GM21528 (cell line): ENCODE results near the gene ACSF3.
"Not testable (repeated sequence)": the region's sequence is repeated elsewhere in the genome, so short reads cannot be mapped to it uniquely, and the experiment has no call there.

ENCODE experiments used
- ATAC-seq: cut with Tn5 transposase; IDR thresholded peaks from one replicate; pipeline ENCODE4 v1.9.1; 2021; ENCODE audit warnings: mild to moderate bottlenecking, moderate library complexity; ENCODE audit not compliant: unreplicated experiment, low FRiP score

Gene ACSF3

DNA sequence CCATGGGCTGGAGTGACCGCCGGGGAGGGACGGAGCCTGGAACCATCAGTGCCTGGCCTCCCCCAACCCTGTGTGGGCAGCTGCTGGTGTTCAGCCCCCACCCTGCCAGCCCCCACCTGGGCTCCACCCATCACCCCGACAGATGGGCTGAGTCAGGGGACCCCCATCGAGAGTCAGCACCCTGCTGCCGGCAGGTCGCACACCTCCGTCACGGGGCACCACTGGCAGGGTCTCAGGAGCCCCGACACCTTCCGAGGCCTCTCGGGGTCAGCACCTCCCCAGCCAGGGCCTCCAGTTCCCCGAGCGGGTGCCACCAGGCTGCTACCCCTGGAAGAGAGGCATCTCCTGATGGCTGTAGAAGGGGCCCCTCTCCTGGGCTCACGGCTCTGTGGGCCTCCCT lies 38.3 kb upstream of the ACSF3 start:
- no peak for ATAC-seq

- no peak for ATAC-seq
Measured at GRCh38 chr16:89055894-89056555, 37.6 kb upstream of the ACSF3 start.

DNA sequence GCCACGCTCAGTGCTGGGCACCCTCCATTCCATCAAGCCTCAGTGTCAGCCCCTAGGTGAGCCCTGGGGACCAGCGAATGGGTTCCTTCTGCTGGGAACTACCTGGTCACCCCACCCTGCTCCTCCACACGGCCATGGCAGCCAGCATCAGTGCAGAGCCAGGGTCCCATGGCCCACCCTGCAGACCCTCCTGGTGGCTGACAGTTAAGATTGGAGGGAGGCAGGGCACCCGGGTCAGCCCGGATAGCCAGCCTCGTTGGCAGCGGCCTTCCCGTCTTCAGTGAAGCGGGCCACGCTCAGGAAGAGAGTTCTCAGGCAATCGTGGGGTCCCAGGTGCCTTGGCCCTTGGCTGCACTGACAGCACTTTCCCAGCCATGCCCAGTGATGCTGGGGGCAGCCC lies 37.1 kb upstream of the ACSF3 start:
- ATAC-seq = no peak

DNA sequence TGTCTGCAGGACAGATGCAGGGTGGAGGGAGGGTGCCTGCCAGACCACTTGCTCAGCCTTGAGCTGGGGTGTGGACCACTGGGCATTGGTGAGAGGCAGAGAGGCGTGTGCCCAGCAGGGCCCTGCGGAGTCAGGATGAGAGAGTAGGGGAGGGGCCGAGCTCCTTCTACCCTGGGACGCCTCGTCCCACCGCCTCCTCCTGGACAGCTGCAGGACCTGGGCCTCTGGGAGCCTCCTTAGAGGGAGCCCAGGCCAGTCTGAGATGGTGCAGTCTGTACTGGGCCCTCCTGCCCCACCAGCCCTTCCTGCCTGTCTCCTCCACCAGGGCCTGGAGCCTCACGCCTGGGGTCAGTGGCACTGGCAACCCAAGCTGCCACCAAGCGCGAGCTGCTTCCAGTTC lies 35.9 kb upstream of the ACSF3 start:
- ATAC-seq = no peak

DNA sequence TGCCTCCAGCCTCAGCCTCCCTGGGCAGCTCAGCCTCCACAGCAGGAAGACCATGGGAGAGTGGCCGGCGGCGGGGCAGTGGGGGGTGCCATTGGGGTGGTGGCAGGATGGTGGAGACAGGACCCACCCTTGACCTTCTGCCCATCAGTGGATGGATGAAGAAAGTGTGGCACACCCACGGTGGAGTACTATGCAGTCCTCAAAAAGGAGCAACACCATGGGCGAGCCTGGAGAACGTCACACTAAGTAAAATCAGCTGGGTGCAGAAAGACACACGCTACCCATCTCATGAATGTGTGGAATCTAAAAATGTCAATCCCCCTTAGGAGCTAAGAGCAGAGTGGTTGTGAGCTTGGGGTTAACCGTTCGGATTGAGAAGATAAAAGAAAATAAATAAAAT lies 34.8 kb upstream of the ACSF3 start:
- no peak for ATAC-seq

- ATAC-seq = no peak
Measured at GRCh38 chr16:89060207-89060794, 33.4 kb upstream of the ACSF3 start.

GRCh38 chr16:89061086-89061485 lies 32.6 kb upstream of the ACSF3 start:
- no peak for ATAC-seq

DNA sequence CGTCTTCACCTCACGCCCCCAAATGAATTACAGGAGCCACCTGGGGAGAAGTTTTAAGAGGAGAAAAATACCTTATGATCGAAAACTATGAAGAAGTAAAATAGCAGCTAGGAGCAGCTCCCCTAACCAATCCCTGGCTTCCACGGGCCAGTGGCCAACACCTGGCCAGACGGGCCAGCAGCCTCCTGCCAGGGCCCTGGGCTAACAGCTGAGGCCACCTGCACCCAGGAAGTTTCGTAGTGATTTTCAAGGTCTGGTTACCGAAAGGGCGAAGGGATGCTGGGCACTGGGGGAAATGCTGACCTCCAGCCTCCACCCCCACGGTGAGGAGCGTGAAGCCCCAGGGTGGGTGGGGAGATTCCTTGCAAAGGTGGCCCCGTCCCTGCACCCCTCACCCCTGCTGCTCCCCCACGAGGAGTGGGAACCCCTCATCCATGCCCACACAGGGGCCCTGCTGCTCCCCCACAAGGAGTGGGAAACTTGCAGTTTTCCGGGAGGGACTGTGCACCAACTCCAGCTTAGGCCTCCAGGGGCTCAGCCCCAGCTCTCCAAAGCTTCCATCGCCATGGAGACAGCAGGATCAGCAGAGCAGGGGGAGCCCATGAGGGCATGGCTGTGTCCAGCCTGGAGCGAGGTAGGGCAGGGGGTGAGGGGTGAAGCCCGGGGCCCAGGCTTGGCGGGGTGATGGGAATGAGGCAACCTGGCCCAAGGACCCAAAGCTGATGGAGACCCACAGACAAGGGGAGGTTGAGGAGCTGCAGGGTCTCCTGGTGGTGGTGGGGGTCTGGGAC lies 31.9 kb upstream of the ACSF3 start:
- no peak for ATAC-seq

GRCh38 chr16:89062389-89063345 lies 31.0 kb upstream of the ACSF3 start:
- no peak for ATAC-seq

GRCh38 chr16:89063768-89064320 lies 29.8 kb upstream of the ACSF3 start:
- ATAC-seq = no peak

DNA sequence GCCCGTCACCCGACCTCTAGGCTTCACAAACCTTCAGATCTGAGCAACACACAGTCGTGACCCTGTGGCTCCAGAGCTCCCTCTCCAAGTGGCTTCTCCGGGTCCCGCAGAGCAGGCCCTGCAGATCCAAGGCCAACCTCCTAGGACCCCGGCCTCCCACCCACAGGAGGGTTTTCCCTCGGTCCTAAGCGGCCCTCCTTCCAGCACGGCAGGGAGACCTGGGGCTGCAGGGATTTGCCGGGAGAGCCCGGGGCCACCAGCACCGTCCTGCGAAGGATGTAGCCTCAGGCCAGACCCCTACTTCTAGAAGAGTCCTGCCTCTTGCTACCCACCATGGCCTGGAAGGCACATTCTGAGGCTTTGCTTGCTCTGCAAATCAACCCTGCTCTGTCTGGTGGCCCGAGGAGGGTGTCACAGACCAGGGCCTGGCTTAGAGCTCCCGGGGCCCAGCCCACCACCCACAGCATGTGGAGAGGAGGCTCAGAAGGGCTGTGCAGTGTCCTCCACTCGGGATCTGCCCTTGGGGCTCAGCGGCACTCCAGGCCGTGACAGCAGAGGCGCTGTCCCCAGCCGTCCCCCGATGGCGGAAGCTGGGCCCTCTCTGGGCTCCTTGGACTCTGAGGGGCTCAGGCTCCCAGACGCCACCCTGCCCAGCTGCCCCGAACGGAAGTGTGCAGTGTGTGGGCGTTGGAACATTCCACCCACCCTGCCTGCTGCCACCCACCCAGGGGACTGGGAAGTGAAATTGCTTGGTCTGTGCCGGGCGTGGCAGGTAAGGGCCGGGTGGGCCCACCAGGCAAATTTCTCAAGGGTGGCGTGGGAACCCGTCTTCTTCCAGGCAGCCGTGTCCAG lies 28.8 kb upstream of the ACSF3 start:
- ATAC-seq = no peak

GRCh38 chr16:89065458-89065822 lies 28.2 kb upstream of the ACSF3 start:
- no peak for ATAC-seq

- ATAC-seq = no peak
Measured at GRCh38 chr16:89066721-89067120, 26.9 kb upstream of the ACSF3 start.

- ATAC-seq = no peak
Measured at GRCh38 chr16:89067677-89068443, 25.8 kb upstream of the ACSF3 start.

DNA sequence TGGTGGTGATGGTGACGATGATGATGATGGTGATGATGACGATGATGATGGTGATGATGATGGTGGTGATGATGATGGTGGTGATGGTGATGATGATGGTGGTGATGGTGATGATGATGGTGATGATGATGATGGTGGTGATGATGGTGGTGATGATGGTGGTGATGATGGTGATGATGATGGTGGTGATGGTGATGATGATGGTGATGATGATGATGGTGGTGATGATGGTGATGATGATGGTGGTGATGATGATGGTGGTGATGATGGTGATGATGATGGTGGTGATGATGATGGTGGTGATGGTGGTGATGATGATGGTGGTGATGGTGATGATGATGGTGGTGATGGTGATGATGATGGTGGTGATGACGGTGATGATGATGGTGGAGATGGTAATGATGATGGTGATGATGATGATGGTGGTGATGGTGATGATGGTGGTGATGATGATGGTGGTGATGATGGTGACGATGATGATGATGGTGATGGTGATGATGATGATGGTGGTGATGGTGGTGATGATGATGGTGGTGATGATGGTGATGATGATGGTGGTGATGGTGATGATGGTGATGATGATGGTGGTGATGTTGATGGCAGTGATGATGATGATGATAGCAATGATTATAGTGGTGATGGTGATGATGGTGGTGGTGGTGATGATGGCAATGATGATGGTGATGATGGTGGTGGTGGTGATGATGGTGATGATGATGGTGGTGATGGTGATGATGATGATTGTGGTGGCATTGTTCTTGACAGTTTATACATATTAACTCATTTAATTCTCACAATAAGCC lies 24.6 kb upstream of the ACSF3 start:
- ATAC-seq = not testable (repeated sequence)

DNA sequence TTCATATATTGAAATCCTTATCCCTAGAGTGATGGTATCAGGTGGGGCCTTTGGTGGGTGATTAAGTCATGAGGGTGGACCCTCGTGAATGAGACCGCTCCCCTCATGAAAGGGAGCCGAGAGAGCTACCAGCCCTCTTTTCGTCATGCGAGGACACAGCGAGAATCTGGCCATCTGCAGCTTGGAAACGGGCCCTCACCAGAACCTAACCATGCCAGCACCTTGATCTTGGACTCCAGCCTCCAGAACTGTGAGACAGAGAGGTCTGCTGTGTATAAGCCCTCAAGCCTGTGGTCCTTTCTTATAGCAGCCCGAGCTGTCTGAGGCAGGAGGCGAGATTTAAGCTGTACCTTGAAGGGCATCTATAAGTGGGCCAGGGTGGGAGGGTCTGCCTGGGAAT lies 23.7 kb upstream of the ACSF3 start:
- no peak for ATAC-seq

DNA sequence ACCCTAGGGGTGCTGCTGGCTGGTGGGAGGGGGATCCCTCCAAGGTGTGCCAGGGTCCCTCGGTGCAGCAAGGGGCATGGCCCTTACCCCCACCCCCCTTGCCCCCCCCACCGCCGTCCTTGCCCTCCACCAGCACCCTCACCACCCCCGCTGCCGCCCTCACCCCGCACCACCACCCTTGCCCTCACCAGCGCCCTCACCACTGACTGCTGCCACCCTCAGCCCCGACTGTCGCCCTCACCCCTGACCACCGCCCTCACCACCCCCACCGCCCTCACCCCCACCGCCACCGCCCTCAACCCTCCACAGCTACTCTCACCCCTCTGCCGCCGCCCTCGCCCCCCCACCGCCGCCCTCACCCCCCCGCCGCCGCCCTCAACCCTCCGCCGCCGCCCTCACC lies 23.1 kb upstream of the ACSF3 start:
- no peak for ATAC-seq
